Panc1 (cell line): ENCODE measurements around the gene ARHGEF39. TPM values are rescaled to one million over a fixed set of nuclear protein-coding genes. Genes with fewer than 3 reads are reported as not detected.
"Not testable (repeated sequence)": the region's sequence is repeated elsewhere in the genome, so short reads cannot be mapped to it uniquely, and the experiment has no call there.

Experiments
- ATAC-seq: fragments of 200-7000 bp; cut with Tn5 transposase; 2 replicates; pipeline ENCODE4 v1.9.1; 2020; ENCODE audit warnings: mild to moderate bottlenecking, moderate library complexity
- BruUV-seq: library from RNA; stranded (reverse); fragments of 400-500 nt; replicated peaks from 2 replicates; lab custom pipeline; 2021; lab: Mats Ljungman, UMichigan
- CTCF ChIA-PET: fragments of 300-600 bp; sonication (Branson Sonifier 250); formaldehyde crosslinking; loops from one replicate; lab custom pipeline; 2022; ENCODE audit warnings: antibody characterized with exemption; lab: Charles Lee
- POLR2A ChIA-PET: fragments of 300-600 bp; sonication (Branson Sonifier 250); formaldehyde crosslinking; loops from one replicate; lab custom pipeline; 2022; ENCODE audit warnings: antibody characterized with exemption; lab: Charles Lee
- DNase-seq: peaks from one replicate; pipeline ENCODE4 v3.0.0-alpha.2; 2010; ENCODE audit warnings: low read depth, low spot score
- H3K27ac ChIP-seq: 2 replicates; pipeline ENCODE4 v1.5.1; 2011; ENCODE audit warnings: mild to moderate bottlenecking, low read length, inconsistent platforms
- H3K27me3 ChIP-seq: fragments of 200-500 bp; sonication (Bioruptor generic); 2 replicates; pipeline ENCODE4 v1.6.0; 2014; ENCODE audit warnings: low read length, inconsistent platforms; ENCODE audit not compliant: control insufficient read depth, insufficient read depth
- H3K36me3 ChIP-seq: fragments of 200-500 bp; sonication (Bioruptor generic); 2 replicates; pipeline ENCODE4 v1.5.1; 2014; ENCODE audit warnings: inconsistent platforms, mild to moderate bottlenecking, low read length, moderate library complexity; ENCODE audit not compliant: control insufficient read depth, insufficient read depth
- H3K4me1 ChIP-seq: 2 replicates; pipeline ENCODE4 v1.5.1; 2011; ENCODE audit warnings: inconsistent platforms, mild to moderate bottlenecking, low read length, moderate library complexity; ENCODE audit not compliant: control insufficient read depth, insufficient read depth
- H3K4me3 ChIP-seq, 2 experiments: 2 replicates each; pipeline ENCODE4 v1.5.1; 2011 to 2012; ENCODE audit warnings: low read depth in 2 of 2, low read length in 2 of 2, mild to moderate bottlenecking in 2 of 2, inconsistent platforms in 1 of 2, moderate library complexity in 1 of 2
- H3K9me3 ChIP-seq: fragments of 200-500 bp; sonication (Bioruptor generic); 2 replicates; pipeline ENCODE4 v1.5.1; 2014; ENCODE audit warnings: low read depth, mild to moderate bottlenecking, inconsistent platforms, low read length, moderate library complexity; ENCODE audit not compliant: control insufficient read depth, insufficient read depth
- CTCF ChIP-seq: fragments of 450-650 bp; IDR thresholded peaks from 2 replicates; pipeline ENCODE4 v1.5.1; 2017; ENCODE audit warnings: mild to moderate bottlenecking
- POLR2AphosphoS5 ChIP-seq: IDR thresholded peaks from 2 replicates; pipeline ENCODE4 v1.6.1; 2012; ENCODE audit warnings: mild to moderate bottlenecking, low read depth, low read length, moderate library complexity
- REST ChIP-seq, 2 experiments: IDR thresholded peaks; 2 replicates each; pipeline ENCODE4 v1.6.1; 2011 to 2012; ENCODE audit warnings: low read depth in 2 of 2, control low read depth in 1 of 2, low read length in 1 of 2, mild to moderate bottlenecking in 1 of 2, moderate library complexity in 1 of 2; ENCODE audit not compliant: insufficient read depth in 1 of 2
- SIN3A ChIP-seq: IDR thresholded peaks from 2 replicates; pipeline ENCODE4 v1.6.1; 2012; ENCODE audit warnings: low read depth, mild to moderate bottlenecking, low read length, moderate library complexity, borderline replicate concordance; ENCODE audit not compliant: insufficient read depth
- TCF7L2 ChIP-seq: IDR thresholded peaks from 2 replicates; pipeline ENCODE4 v1.6.1; 2011; ENCODE audit warnings: mild to moderate bottlenecking, low read depth, low read length, inconsistent platforms
- in situ Hi-C: cut with HindIII; loops from 2 replicates; pipeline ENCODE4 v1.10.0; 2016; ENCODE audit warnings: low sequenced_read_pairs, low pct_unique_long_range_greater_than_20kb
- intact Hi-C: fragments of 100-400 bp; cut with micrococcal nuclease; formaldehyde crosslinking; loops from one replicate; pipeline ENCODE4 v1.10.0; 2022; ENCODE audit not compliant: unreplicated experiment
- total RNA-seq: library from RNA; stranded (reverse); gene quantifications from one replicate; pipeline ENCODE4 v1.2.1, GENCODE V29; 2021; ENCODE audit not compliant: unreplicated experiment

The ARHGEF39 gene
- total RNA-seq, 1 experiment from 2014 or later: 34.0 TPM

- H3K27ac ChIP-seq, intact Hi-C loops, BruUV-seq, DNase-seq, H3K27me3 ChIP-seq, CTCF ChIA-PET, H3K4me1 ChIP-seq, in situ Hi-C loops, H3K36me3 ChIP-seq, H3K9me3 ChIP-seq, H3K4me3 ChIP-seq, ATAC-seq, POLR2A ChIA-PET: not testable (repeated sequence)
These were observed 28.1 kb downstream of the ARHGEF39 start for GRCh38 chr9:35636877-35637246.

- Histone ChIP-seq H3K27me3 (no peaks in the 10 kb centered on the region), H3K4me3 (no peak overlapping the region), H3K27ac (no peak overlapping the region), H3K9me3 (no peaks in the 10 kb centered on the region), H3K4me1 (0 out of 2 replicates have a peak, but pooled peaks cover 3% of the 10 kb centered on the region), H3K36me3 (no peaks in the 10 kb centered on the region)
- in situ Hi-C loops (no loop called here), intact Hi-C loops (no loop called here)
- no peak for ATAC-seq
- BruUV-seq: no TSS peak
- DNase-seq: no peak
- ChIA-PET POLR2A (no interaction called here), CTCF (no interaction called here)
- TF ChIP-seq SIN3A (no peak), REST (IDR thresholded peaks at IDR 0.05; ENCODE audit: insufficient read depth in 1 of 2, low read depth in 2 of 2, low read length in 1 of 2) (no peak), TCF7L2 (no peak), POLR2AphosphoS5 (no peak)
These were observed 28.7 kb downstream of the ARHGEF39 start for GRCh38 chr9:35636135-35636876.

- no peak for ATAC-seq
- Histone ChIP-seq H3K4me1 (0 out of 2 replicates have a peak, but pooled peaks cover 3% of the 10 kb centered on the region), H3K4me3 (no peak overlapping the region), H3K9me3 (no peaks in the 10 kb centered on the region), H3K36me3 (no peaks in the 10 kb centered on the region), H3K27me3 (no peaks in the 10 kb centered on the region), H3K27ac (no peak overlapping the region)
- in situ Hi-C loops: no loop called here
- no peak for DNase-seq
- BruUV-seq: no TSS peak
- ChIA-PET CTCF (no interaction called here), POLR2A (no interaction called here)
- intact Hi-C loops: no loop called here
- TF ChIP-seq CTCF (no peak), POLR2AphosphoS5 (no peak), TCF7L2 (no peak), REST (IDR thresholded peaks at IDR 0.05; ENCODE audit: insufficient read depth in 1 of 2, low read depth in 2 of 2, low read length in 1 of 2) (no peak), SIN3A (no peak)
These were observed 29.3 kb downstream of the ARHGEF39 start for GRCh38 chr9:35635730-35636129.
